Measurements from ENCODE around the gene GBA2.

Gene GBA2

GRCh38 chr9:35729101-35729500 lies 19.9 kb downstream of the GBA2 start:
- no peak for TF ChIP-seq CTCF (IDR thresholded peaks at IDR 0.05)

- TF ChIP-seq CTCF (IDR thresholded peaks at IDR 0.05), result no peak
Observed at GRCh38 chr9:35728041-35728971, 20.7 kb downstream of the GBA2 start.

- no peak for TF ChIP-seq CTCF (IDR thresholded peaks at IDR 0.05)
Observed at GRCh38 chr9:35727676-35728040, 21.4 kb downstream of the GBA2 start.

GRCh38 chr9:35726931-35727330 lies 22.1 kb downstream of the GBA2 start:
- TF ChIP-seq CTCF (IDR thresholded peaks at IDR 0.05), result no peak

GRCh38 chr9:35725362-35725761 lies 23.7 kb downstream of the GBA2 start:
- no peak for TF ChIP-seq CTCF (IDR thresholded peaks at IDR 0.05)

- no peak for TF ChIP-seq CTCF (IDR thresholded peaks at IDR 0.05)
Observed at GRCh38 chr9:35723908-35724307, 25.1 kb downstream of the GBA2 start.

- TF ChIP-seq CTCF (IDR thresholded peaks at IDR 0.05), result no peak
Observed at GRCh38 chr9:35723426-35723825, 25.6 kb downstream of the GBA2 start.

Measured in LNCAP (cell line).